Thoracic aorta (tissue), 2 donors: ENCODE measurements around the gene KIF1B. TPM values are rescaled to one million over a fixed set of nuclear protein-coding genes. Genes with fewer than 3 reads are reported as not detected.

Source experiments
- ATAC-seq: fragments of 150-250 bp; one replicate; pipeline ENCODE4 v1.8.0; 2017; ENCODE audit warnings: low read depth; ENCODE audit not compliant: insufficient number of reproducible peaks, low FRiP score
- DNase-seq: peaks from one replicate; pipeline ENCODE4 v3.0.0-alpha.2; 2020; ENCODE audit warnings: low spot score
- H3K27ac ChIP-seq, 2 donors: fragments of 200-600 bp; sonication (generic); 1 replicate in 1 of 2; 2 replicates in 1 of 2; pipeline ENCODE4 v1.5.1; 2016; ENCODE audit warnings: mild to moderate bottlenecking in 2 of 2, moderate library complexity in 2 of 2
- H3K27me3 ChIP-seq: fragments of 200-600 bp; sonication (generic); replicated peaks from 2 replicates; pipeline ENCODE4 v1.6.0; 2016; ENCODE audit warnings: mild to moderate bottlenecking; ENCODE audit not compliant: insufficient read depth
- H3K36me3 ChIP-seq: fragments of 200-600 bp; sonication (generic); one replicate; pipeline ENCODE4 v1.5.1; 2016
- H3K4me1 ChIP-seq, 2 donors: fragments of 200-600 bp; sonication (generic); 1 replicate in 1 of 2; 2 replicates in 1 of 2; pipeline versions ENCODE4 v1.5.1 to v1.6.0; 2016; ENCODE audit warnings: low read depth in 2 of 2, mild to moderate bottlenecking in 1 of 2; ENCODE audit not compliant: control insufficient read depth in 1 of 2
- H3K4me3 ChIP-seq: fragments of 200-600 bp; sonication (generic); 2 replicates; pipeline ENCODE4 v1.5.1; 2016; ENCODE audit warnings: mild to moderate bottlenecking
- H3K9me3 ChIP-seq: fragments of 200-600 bp; sonication (generic); 2 replicates; pipeline ENCODE4 v1.5.1; 2016
- CTCF ChIP-seq: fragments of 200-600 bp; sonication (generic); IDR thresholded peaks from one replicate; pipeline ENCODE4 v1.5.1; 2019; ENCODE audit warnings: antibody characterized with exemption
- total RNA-seq, 2 donors: library from RNA; depleted of rRNA; stranded (reverse); fragments of >200 nt; gene quantifications; one replicate each; pipeline versions ENCODE4 v1.1.0 to v1.2.3, GENCODE V29; 2016

The KIF1B gene
- total RNA-seq, 2 donors from 2014 or later, result 40.1 to 64.3 TPM

GRCh38 chr1:10208537-10208936, 1.8 kb upstream of the KIF1B start:
- Histone ChIP-seq H3K4me1 (peaks cover 15 to 19% of the 10 kb centered on the region in 2 donors), H3K36me3 (no peaks in the 10 kb centered on the region), H3K27me3 (no peaks in the 10 kb centered on the region), H3K27ac (no peak overlapping the region), H3K9me3 (no peaks in the 10 kb centered on the region), H3K4me3 (no peak overlapping the region)
- TF ChIP-seq CTCF, result no peak
- DNase-seq (no peak), ATAC-seq (no peak)

- ATAC-seq (no peak), DNase-seq (no peak)
- TF ChIP-seq CTCF, result no peak
- H3K27ac ChIP-seq, result peak overlapping the region; percentile 96 to 100
- H3K4me3 ChIP-seq, result peak overlapping the region; percentile 96
- no peaks in the 10 kb centered on the region for H3K27me3 ChIP-seq
- H3K9me3 ChIP-seq, result no peaks in the 10 kb centered on the region
- peaks cover 15 to 29% of the 10 kb centered on the region in 2 donors for H3K4me1 ChIP-seq
- H3K36me3 ChIP-seq, result no peaks in the 10 kb centered on the region
Measured at GRCh38 chr1:10209590-10209904, 823 bp upstream of the KIF1B start.

GRCh38 chr1:10210841-10211804, 753 bp downstream of the KIF1B start:
- no peak for TF ChIP-seq CTCF
- no peaks in the 10 kb centered on the region for H3K27me3 ChIP-seq
- DNase-seq (peak; percentile 97), ATAC-seq (peak; percentile 60)
- no peaks in the 10 kb centered on the region for H3K9me3 ChIP-seq
- peak overlapping the region; percentile 100 for H3K27ac ChIP-seq
- H3K4me1 ChIP-seq, result peaks cover 15 to 41% of the 10 kb centered on the region in 2 donors
- no peaks in the 10 kb centered on the region for H3K36me3 ChIP-seq
- H3K4me3 ChIP-seq, result peak overlapping the region; percentile 96

- no peaks in the 10 kb centered on the region for H3K36me3 ChIP-seq
- H3K4me1 ChIP-seq, result peaks cover 21 to 49% of the 10 kb centered on the region in 2 donors
- H3K27me3 ChIP-seq, result no peaks in the 10 kb centered on the region
- H3K27ac ChIP-seq, result peak overlapping the region; percentile 54 to 100
- DNase-seq, result no peak
- H3K4me3 ChIP-seq, result peak overlapping the region; percentile 96
- no peak for ATAC-seq
- TF ChIP-seq CTCF, result no peak
- no peaks in the 10 kb centered on the region for H3K9me3 ChIP-seq
Measured at GRCh38 chr1:10211805-10212410, 1.5 kb downstream of the KIF1B start.

GRCh38 chr1:10212476-10212875, 2.1 kb downstream of the KIF1B start:
- no peaks in the 10 kb centered on the region for H3K36me3 ChIP-seq
- peak overlapping the region; percentile 96 for H3K4me3 ChIP-seq
- TF ChIP-seq CTCF, result no peak
- H3K27ac ChIP-seq, result peak overlapping the region; percentile 54 to 100
- no peak for DNase-seq
- peaks cover 27 to 55% of the 10 kb centered on the region in 2 donors for H3K4me1 ChIP-seq
- no peak for ATAC-seq
- no peaks in the 10 kb centered on the region for H3K9me3 ChIP-seq
- H3K27me3 ChIP-seq, result no peaks in the 10 kb centered on the region
